Measurements from ENCODE around the gene FOXRED2.

DNA sequence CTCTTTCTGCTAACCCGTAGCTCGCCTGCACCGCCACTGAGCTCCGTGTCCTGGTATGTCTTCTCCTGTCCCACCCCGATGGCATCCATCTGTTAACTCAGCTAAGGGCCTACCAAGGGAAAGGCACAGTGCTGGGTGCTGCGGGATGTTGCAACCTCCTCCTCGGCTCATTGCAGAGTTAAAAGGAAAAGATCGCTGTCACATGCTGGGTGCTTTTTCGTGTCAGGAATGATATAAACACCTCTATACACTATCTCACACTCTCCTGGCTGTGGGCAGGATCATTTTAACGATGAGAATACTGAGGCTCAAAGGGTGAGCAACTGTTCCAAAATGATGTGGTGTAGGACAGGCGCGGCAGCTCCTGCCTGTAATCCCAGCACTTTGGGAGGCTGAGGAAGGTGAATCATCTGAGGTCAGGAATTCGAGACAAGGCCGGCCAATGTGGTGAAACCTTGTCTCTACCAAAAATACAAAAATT is 35.5 kb downstream of the FOXRED2 start:
- TF ChIP-seq CTCF (IDR thresholded peaks at IDR 0.05; ENCODE audit: low read depth, low read length) (no peak), EZH2phosphoT487 (IDR thresholded peaks at IDR 0.05; ENCODE audit: low read depth) (no peak)

All from OCI-LY3 (cell line).